Upper lobe of left lung (tissue), 4 donors: Measurements from ENCODE around the gene TCP11.

Experiments
- POLR2A ChIP-seq, 4 donors: fragments of 450-650 bp; IDR thresholded peaks; one replicate each; pipeline ENCODE4 v1.5.1; 2016 to 2017; ENCODE audit warnings: antibody characterized with exemption in 4 of 4, mild to moderate bottlenecking in 2 of 4
- TF ChIP-seq, protein P1 (sequence below), 6 experiments: fragments of 450-650 bp in 4 of 6; fragments of 200-600 bp in 2 of 6; sonication (generic) in 2 of 6; IDR thresholded peaks; one replicate each; pipeline ENCODE4 v1.5.1; 2016 to 2019; ENCODE audit warnings: antibody characterized with exemption in 6 of 6

DNA sequence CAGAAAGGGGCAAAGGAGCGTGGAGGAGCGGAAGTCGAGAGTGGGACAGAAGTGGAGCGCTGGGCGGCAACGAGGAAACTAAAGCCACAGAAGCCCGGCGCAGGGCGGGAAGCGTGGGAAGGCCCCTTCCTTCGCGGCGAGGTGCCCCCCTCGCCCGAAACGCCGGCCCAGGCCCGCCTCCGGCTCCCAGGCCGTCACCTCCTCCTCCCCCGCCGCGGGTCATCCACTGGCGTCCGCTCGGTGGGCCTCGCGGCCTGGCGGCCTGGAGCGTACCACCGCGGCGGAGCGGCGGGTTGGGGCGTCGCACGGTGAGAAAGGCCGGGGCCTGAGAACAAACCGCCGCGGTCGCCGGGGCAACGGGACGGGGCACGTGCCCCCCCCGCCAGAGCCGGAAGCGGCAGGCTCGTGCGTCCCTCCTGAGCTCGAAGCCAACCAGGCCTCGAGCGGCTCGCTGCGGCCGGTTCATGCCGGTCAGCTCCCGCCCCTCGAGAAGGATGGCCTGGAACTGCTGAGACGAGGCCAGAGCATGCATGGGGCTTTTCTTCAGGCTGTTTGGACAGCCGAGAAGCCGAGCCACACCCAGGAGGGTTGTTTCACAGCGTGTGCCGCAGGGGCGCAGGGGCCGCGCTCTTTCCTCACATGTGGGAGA lies at the start of gene TCP11:
- TF ChIP-seq, protein P1, sequence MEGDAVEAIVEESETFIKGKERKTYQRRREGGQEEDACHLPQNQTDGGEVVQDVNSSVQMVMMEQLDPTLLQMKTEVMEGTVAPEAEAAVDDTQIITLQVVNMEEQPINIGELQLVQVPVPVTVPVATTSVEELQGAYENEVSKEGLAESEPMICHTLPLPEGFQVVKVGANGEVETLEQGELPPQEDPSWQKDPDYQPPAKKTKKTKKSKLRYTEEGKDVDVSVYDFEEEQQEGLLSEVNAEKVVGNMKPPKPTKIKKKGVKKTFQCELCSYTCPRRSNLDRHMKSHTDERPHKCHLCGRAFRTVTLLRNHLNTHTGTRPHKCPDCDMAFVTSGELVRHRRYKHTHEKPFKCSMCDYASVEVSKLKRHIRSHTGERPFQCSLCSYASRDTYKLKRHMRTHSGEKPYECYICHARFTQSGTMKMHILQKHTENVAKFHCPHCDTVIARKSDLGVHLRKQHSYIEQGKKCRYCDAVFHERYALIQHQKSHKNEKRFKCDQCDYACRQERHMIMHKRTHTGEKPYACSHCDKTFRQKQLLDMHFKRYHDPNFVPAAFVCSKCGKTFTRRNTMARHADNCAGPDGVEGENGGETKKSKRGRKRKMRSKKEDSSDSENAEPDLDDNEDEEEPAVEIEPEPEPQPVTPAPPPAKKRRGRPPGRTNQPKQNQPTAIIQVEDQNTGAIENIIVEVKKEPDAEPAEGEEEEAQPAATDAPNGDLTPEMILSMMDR (IDR thresholded peaks at IDR 0.05) = no peak
- no peak for TF ChIP-seq POLR2A (IDR thresholded peaks at IDR 0.05)
